GM03348 (cell line): ENCODE results near the gene MTNR1A.

ENCODE experiments used
- DNase-seq: peaks from one replicate; pipeline ENCODE4 v3.0.0; 2012; ENCODE audit warnings: low spot score

Gene MTNR1A

DNA sequence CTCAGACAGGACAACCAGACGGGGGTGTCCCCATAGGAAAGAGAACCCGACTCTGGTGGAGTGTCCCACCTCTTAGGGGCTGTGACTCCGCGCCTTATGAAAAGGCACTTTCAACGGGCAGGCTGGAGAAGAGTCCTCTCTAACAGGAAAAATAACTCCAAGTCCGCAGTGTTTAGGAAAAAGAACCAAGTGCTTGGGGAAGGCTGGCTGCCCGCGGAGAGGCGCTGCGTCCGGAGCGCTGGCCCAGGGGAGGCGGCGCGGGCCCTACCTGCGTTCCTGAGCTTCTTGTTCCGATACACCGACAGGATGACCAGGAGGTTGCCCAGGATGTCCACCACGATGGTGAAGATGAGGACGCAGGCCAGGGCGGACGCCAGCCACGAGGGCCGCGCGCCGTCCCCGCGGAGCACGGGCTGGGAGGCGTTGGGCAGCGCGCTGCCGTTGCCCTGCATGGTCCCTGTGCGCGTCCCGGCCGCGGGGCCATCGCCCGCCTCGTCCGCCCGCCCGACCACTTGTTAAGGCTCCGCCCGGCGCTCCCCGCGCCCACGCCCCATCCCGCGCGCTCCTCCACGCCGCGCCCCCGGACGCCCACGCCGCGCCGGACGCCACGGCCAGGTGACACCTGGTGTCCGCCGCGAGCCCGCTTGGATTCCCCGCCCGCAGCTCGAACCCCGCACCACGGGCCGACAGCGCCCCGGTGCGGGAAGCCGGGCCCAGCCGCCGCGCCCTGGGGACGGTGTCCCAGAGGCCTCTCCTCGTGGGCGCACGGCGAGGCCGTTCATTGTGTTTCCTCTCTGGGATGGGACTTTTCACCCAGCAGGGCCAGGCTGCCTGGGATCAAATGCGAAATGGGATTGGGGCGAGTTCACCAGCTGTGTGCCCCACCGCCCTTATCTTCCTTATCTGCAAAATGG, at the start of gene MTNR1A:
TSS of gene MTNR1A (minus strand) at position 654 of the 914 bp plus-strand sequence. CDS start at position 452, 202 bp downstream.
- peak; percentile 32 for DNase-seq

DNA sequence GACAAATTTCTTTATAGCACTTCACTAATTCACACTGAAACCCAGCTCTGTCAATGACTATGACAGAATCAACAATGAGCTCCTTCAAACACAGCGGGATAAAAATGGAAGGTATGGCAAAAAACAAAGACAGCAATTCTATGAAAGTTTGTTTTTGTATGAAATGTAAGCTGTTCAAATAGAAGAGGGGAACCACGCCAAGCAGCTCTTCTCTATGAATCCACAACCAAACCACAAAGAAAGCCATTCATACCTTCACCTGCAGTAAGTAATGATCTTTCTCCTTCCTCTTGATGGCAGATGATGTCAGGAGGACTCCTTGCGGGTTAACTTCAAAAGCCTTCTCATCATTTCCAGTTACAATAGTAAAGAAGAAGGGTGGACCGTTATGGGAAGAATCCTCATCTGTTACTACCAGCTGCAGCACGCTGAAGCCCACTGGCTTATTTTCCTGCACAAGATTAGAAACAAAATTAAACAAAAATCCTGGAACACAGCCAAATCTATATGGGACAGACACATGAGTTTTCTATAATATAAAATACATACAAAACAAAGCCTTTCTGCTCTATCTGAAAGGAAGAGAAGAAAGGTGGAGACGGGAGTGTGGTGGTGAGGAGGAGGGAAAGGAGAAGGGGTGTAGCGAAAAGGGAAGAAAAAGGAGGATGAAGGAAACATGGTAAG, 48.9 kb upstream of the MTNR1A start:
- no peak for DNase-seq

DNA sequence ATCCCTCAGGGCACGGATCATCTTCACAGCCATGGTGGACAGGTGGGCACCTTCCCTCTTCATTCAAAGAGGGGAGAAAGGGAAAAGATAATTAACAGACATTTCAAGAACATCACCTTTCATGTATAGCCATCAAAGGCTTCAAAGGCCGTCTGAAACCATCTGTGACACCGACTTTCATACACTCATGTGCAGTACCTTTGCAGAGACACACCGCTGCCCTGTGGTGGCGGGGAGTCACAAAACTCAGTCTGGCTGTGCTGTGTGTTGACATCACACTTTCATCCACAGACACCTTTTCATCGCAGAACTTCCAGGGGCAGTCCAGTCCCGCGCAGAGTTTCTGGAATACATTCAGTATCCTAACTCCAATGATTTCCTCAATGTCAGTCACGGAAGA, 47.6 kb upstream of the MTNR1A start:
- DNase-seq = no peak

DNA sequence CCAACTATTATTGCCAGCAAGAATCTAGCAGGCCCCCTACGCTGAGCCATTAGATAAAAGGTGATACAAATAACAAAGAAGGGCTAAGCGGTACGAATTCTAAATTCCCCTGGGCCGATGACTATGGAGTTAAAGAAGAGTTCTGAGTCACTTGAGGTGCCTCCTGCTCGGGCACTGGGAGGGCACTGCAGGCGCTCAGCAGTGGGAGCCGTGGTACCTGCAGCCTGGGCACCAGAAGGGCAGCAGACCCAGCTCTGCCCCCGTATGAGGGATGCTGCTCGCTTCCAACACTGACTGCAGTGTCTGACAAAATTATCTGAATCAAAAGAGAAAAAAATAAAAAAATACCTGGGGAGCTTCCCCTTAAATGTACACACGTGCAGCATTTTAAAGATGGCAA, 44.1 kb upstream of the MTNR1A start:
- no peak for DNase-seq

DNA sequence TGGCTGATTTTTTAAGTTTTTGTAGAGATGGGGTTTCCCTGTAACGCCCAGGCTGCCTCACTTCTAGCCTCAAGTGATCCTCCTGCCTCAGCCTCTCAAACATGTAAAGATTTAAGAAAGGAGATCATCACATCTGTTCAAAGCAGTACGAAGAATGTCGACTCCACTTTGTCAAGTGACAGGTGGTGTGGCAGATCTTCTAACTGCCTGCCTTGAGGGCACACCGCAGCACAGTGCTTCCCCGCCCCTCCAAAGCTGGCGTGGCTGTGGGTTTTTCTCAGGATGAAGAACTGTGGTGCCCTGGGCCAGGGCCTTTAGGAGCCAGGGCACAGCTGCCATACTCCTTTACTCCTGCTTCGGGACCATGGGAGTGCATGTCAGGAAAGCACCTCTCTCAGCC, 43.3 kb upstream of the MTNR1A start:
- DNase-seq = no peak

DNA sequence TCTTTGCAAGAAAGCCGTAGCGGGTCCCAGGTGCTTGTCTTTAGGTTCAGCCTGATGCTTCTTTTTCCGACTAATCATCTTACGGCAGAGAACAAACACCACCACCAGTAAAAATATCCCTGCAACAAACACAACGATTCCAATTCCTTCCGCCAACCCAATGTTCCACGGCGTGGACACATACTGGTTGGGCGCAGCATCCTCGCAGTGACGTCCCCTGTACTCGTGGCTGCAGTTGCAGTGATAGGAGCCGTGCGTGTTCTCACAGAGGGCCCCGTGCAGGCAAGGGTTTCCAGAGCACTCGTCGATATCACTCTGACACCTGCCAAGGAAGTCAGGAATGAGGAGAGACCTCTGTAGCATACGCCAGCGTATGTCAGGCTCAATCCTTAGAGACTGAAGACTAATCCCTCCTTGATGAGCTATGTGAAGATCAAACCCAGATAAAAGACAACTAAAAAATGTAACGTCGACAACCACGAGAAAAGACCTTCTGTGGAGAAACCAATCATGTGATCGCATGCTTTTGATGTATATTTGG, 41.6 kb upstream of the MTNR1A start:
- no peak for DNase-seq

DNA sequence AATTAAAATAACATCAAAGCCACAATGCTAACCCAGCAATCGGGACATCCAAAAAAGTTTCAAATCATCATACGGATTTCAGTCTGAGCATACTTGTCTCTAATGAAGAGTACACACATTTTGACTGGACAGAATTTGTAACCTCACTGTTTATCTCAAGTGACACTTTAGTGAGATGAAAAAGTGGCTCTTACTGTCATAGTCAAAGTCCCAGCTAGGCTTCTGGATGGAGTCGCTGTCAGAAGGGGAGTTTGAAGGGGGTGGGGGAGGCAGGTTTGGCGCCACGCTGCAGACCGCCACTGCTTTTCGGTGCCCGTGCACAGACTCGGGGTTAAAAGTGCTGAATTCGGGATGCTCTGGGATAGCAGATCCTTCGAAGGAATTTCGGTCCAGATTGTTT, 41.0 kb upstream of the MTNR1A start:
- DNase-seq = no peak

DNA sequence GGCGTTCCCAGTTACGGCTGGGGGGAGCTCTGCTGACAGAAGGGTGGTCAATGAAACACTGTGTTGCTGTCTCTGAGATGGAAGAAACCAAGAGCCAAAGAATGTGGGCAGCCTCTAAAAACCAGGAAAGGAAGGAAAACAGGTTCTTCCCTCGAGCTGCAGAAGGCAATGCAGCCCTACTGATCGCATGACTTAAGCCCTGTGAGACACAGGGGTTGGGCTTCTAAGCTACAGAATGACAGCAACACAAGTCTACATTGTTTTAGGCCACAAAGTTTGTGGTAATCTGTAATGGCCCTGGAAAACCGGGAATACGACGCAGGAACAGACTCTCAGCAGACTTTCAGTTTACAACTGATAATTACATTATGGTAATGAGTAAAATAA, 38.2 kb upstream of the MTNR1A start:
- no peak for DNase-seq

DNA sequence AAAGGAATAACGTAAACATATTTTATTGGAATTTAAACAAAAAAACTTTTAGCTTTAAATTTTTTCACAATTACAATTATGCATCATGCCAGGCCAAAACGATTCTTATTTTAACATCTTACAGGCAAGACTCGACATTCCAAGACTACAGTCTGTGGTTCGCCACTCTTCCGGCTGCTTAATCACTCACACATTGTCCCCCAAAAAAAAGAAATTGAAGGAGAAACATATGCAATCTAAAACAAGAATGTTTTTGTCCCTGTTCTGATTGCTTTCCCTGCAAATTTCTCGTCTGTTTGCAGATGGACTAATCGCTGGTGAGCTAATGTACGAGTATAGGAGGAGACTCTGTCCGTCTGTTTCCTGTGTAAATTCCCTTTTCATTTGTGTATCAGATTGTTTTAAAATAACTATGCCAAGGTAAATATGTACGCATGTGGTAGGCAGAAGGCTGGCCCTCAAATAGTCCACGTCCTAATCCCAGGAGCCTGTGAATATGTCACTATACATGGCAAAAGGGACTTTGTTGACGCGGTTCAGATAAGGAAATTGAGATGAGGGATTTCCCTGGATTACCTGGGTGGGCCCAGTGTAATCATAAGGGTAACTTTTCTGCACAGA, 37.7 kb upstream of the MTNR1A start:
- DNase-seq = no peak

DNA sequence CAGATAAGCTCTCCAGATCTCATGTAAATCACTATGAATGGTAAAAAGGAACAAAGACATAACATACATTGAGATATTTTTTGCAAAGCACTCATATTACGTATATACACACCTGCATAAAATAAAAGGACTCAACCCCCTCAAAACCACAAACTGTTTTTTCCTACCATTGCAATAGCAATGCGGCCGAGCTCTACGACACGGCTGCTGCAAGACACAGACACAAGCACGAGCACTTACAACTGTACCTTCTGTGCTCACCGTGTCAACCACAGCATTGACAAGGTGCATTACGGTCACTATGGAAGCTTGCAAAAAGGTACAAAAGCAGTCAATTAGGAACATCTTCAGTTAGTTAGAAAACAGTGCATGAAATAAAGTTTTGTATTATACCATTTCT, 37.1 kb upstream of the MTNR1A start:
- DNase-seq = no peak

DNA sequence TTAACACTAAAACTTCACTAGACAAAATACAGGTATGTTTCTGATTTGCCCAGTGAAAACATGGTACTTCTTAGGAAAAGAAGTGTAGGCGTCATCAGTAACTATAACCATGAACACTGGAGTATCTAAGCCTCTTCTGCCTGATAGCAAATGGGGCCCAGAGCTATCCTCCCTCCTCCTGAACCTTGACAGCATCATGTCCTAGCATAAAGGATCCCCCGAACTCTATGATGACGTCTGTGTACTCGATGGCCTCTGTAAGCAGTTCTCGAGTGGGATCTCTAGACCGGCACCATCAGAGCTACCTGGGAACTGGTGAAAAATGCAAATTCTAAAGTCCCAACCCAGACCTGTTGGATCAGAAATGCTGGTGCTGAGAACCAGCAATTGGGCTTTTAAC, 36.3 kb upstream of the MTNR1A start:
- DNase-seq = no peak

DNA sequence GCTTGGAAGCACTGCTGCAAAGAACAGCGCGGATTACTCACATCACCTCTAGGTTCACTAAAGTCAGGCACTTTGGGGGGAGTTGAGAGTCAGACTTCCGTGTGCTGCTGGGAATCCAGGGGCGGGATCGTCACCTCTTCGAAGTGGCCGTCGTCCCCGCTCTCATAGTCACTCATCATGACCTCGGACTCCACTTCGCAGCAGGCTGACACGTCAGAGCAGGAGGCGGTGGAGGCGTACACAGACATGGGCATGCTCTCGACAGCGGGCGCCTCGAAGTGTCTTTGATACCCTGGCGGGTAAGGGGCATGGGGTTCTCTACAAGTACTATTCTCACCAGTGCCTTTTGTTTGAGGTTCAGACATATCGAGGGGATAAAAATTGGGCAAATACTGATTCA, 33.1 kb upstream of the MTNR1A start:
- no peak for DNase-seq

DNA sequence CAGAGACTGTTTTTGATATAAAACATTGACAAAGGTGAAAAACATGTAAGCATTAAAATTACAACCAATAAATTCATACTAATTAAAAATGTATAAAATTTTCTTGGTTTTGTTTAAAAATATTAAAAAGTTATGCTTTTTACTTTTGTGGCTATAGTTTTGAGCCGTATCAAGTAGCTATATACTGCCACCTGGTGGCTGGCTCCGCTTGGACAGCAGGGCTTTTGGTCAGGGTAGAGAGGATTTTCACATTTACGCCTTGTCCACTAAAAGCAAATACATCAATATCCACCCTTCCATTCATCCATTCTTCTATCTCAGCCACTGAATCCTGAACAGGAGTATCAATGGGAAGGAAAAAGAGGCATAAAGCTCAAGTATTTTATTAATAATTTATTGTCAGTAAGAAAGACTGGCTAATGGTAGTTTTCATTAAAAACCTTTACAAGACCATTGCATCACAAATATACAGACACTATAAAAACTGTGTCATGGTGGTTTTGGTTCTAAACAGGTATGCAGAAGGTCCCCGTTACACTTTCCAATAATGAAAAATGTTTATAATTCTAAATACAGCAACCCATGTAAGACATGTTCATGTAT, 32.1 kb upstream of the MTNR1A start:
- peak; percentile 68 for DNase-seq

DNA sequence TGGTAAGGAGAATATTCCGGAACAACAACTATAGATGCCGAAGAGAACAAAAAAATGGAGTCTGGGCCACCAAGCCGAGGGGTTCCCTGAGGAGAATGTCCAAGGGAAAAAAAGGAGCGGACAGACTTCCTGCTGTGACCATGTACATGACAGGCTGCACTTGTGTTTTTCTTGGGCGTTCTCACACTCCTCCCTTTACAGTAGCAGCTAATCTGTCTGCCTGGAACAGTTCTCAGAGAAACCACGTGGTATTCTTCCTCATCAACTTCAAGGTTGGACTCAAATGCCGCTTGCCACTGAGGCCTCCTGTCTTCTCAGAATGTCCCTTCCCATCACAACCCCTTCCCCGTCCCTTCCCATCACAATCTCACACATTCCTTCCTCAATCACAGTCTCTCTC, 30.8 kb upstream of the MTNR1A start:
- no peak for DNase-seq

DNA sequence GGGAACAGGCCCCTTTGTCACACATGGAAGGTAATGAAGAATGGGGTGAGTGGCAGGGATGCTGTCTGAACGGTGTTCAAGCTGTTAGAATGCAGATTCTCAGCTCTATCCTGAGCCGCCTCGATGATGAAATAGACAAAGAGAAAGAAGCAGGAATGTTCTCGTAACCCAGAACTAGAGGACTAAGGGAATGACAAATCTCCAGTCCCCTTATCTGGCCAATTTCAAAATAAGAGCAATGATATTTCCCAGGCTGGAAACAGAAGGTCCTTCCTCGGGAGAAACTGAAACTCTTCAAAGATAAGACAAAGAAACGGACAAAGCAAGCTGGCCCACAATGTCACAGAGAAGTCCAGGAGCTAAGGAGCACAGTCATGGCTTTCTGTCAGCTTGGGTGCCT, 29.5 kb upstream of the MTNR1A start:
- DNase-seq = no peak

DNA sequence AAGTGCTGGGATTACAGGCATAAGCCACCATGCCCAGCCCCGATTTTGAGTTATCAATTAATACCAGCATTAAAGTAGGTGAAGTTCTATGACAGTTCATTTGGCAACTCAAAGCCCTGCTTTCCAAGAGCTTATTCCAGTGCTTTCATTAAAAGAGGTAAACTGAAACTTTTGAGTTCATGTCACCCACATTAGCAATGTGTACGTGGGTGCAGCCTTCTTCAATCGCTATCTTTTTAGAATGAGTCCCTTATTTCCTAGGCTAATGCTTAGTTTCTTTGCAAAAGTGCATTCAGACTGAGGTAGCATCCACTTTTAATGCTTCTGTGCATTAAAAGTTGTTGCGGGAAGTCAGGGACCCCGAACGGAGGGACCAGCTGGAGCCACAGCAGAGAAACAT, 26.1 kb upstream of the MTNR1A start:
- DNase-seq = no peak

DNA sequence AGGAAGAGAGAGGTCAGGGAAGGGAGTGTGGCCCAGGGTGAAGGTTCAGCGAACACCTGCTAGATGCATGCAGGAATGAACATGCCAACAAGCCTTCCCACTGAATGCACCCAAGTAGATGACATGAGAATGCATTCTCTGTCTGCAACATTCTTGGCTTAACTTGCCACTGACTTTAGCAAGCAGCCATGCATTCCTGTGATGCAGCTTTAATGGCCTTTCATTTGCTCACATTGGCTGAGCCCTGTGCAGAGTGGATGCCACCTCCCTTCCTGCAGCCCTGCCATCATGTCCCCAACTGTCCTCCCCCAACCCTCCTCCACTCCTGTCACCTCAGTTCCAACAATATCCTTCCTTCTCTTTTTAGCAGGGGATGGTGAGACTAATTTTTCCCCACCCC, 25.3 kb upstream of the MTNR1A start:
- no peak for DNase-seq

DNA sequence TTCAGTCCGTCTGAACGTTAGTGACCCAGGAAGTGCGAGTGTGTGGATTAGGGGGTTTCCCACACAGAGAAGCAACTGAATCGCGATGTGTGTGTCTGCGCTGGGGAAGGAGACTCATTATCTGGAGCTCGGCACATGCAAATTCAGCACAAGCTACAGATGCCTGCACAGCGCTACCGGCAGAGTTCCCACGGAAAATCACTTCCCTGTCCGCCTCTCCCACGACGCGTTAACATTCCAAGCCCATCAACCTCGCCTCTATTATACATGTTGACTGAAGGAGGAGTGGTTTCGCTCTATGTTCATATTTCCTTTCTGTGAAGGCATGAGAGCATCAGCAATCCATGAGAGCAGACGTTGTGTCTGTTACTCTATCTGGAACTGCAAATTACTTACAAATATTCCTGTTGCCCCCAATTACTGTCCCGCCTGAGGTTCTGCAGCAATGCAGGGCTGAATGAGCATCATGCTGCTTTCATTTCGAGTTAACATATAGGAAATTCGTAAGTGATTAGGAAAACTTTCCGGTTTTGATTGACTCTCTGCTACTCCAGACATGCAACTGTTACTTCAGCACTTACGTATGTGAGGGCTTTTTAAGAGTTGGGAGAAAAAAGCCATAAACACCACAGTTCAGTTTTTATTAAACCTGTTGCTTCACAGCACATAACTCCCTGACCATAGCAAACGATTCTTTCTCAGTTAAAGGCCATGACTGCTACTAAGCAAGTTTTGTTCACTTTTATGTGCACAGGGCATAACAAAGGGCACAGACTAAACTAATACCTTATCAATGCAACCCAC, 15.0 kb upstream of the MTNR1A start:
- DNase-seq = peak; percentile 32

DNA sequence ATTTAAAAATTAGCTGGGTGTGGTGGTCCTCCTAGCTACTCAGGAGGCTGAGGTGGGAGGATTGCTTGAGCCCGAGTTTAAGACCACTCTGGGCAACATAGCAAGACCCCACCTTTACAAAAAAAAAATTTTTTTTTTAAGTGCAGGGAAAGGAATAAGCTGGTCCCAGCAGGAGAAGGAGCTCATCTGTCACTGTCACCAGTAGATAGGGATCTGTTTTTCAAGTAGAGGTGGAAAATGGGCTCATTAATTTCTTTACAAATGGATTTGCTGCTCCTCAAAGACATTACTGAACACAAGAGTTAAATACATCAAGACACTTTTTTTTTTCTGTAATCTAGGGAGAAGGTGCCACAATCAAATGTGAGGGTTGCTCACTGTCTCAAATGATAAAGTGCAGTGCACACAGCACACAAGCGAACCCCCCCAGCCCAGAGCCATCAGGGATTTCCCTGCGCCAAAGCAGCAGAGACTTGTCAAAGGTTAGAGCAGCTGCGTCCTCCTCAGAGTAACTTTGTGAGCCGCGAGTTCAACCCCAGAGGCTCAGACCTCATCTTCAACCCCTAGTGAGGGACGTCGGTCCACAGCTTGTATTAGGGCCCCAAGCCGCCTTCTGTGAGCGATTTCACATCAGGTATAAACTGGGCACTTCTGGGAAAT, 14.3 kb upstream of the MTNR1A start:
- no peak for DNase-seq

DNA sequence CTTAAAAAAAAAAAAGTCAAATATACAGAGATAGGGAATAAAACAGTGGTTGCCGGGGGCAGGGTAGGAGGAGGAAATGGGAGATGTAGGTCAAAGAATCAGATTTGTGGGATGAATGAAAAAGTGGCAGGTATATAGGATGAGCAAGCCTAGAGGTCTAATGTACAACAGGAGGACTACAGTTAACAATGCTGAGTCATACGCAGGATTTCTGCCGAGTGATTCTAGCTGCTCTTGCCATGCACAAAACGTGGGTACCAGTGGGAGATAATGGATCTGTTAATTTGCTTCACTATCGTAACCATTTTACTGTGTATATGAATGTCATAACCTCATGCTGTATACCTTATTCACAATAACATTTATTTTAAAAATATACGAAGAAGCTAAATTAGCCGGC, 10.7 kb upstream of the MTNR1A start:
- DNase-seq = no peak

DNA sequence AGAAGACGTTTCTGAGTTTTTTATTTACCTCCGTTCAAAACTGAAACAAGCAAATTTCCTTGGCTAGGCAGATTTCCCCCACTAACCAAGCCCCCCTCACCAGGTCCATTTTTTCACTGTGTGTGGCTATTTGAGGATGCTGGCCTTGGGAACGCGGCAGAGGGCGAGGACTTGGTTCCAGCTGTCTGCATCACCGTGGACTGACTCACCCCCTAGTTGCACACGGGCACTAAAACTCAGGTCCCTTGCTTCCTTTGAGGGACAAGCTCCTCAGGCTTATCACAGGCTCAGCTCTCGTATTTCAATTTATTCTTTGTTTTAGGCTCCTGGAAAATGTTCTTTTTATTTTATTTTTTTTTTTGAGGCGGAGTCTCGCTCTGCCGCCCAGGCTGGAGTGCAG, 8.4 kb upstream of the MTNR1A start:
- no peak for DNase-seq
